Activated CD8-positive, alpha-beta memory T cell treated with anti-CD3 and anti-CD28 coated beads for 48 hours (primary cell): Measurements from ENCODE around the gene TICAM2.

Experiments used
- DNase-seq, 3 experiments: peaks; one replicate each; pipeline ENCODE4 v3.0.0-alpha.2; 2020; ENCODE audit warnings: low read depth in 2 of 3, low spot score in 2 of 3

The TICAM2 gene

GRCh38 chr5:115611873-115612272 is 9.6 kb upstream of the TICAM2 start:
- DNase-seq = no peak

DNA sequence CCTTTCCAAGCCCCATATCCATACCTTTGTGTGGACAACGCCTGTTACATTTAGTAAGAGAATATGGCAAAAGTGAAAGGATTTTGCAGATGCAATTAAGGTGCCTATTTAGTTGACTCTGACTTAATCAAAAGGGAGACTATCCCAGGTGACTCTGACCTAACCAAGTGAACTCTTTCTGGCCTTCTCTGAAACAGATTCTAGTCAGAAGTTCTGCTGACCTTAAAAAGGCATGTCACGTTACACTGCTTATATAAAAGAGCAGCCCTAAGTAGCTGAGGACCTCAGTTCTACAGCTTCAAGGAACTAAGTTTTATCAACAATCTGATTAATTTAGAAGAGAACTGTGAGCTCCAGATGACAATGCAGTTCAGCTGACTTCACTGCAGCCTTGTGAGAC is 5.7 kb upstream of the TICAM2 start:
- DNase-seq = no peak

DNA sequence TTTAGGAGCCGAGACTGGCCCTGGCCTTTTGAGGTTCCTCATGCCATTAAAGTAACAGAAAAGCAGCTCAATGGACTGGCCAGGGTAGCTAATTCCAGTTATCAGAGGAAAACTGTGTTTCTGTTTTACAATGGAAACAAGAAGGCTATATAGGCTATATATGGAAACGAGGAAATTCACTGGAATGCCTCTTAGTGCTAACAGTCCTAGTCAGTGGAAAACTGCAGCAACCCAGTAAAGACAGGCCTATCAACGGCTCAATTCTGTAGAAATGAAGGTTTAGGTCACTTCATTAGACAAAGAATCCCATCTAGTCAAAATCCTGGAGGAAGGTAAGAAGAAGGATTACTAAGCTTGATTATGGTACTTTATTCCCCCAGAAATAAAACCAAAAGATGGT is 3.2 kb upstream of the TICAM2 start:
- no peak for DNase-seq

DNA sequence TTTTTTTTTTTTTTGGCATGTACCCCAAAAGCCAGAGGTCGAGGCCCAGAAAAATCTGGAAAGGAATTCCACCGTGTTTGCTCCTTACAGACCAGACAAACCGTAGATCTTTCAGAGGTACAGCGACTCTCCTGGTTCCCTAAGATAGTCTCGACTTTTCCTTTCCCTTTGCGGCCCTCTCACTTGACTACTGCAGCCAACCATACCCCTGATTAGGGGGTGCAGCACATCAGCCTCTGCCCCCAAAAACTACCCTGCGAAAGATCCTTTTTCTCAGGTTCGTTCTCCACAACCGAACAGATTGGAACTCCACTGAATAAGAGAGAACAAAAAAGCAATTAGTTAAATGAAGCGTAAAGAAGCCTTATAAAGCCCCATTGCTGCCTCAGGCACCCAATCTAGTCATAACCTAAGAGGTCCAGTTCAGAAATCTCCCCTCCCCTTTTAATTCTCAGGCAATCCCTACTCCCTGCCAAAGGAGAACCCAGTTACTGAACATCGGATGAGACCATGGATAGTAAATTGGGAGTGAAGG is 379 bp upstream of the TICAM2 start:
- no peak for DNase-seq

- no peak for DNase-seq
These were observed 1.5 kb downstream of the TICAM2 start for GRCh38 chr5:115600766-115601165.

GRCh38 chr5:115599924-115600323 is 2.4 kb downstream of the TICAM2 start:
- no peak for DNase-seq

DNA sequence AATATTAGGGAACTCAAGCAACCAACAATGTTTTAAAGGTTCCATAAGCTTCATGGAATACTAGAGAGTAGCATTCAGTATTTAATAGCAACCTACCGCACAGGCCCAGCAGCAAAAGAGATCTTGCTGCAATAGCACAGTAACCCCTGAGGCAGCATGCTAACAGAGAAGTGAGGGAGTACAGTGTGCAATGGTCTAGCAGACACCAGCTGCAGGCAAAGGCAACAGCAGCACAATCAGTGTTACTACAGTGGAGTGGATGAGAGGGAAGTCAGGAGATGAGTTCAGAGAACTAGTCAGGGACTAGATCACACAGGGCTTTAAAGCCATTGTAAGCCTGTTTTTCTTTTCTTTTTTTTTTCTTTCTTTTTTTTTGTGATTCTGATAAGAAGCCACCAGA is 2.8 kb downstream of the TICAM2 start:
- no peak for DNase-seq

DNA sequence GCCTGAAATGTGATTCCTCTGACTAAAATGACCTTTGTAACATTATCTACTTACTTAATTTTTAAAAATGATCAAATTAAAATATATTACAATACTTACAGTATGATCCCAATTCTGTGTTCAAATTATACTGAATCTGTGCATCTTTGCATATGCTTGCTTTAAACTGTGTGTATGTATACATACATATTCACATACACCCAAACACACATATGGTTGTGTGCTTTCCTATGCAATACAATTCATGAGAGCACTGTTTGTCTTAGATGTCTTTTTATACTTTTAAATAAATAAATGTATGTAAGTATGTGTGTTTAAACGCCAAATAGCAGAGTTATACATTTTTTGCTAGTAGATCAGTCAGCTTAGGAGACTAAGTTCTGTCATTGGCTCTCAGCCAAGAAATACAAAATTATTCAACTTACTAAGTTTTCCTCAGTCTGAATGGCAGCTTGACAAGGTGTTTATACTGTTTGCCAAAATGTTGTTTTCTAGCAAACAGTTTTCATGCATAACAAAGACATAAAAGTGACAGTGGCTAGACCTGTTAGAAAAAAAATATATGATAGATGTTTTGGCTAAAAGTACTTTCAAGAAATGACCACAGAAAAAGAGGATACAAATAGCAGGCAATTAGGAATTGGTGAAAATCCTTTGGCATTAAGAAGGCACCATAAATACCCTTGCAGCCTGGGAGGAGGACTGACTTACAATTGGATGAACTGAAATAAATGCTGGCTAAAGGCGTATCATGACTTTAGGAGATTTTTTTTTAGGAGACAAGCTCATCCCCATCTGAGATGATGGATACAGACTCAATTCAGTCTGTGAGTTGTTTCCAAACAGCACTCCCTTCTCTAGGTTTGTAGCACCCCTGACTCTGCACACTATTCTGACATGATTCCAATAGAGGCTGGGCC is 7.9 kb downstream of the TICAM2 start:
- DNase-seq = no peak

DNA sequence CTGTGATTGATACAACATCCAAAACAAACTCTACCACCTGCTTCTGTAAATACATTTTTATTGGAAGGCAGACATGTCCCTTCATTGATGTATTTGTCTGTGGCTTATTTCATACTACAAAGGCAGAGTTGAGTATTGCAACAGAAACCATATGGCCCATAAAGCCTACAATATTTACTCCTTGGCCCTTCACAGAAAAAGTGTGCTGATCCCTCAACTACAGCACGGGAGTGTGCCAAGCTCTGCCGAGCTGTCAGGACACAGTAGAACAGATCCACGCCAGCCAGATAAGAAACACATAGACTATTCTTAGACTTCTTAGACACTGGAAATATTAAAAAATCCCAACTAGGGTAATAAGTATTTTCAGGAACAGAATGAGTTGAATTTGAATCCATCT is 13.2 kb downstream of the TICAM2 start:
- DNase-seq = no peak

- DNase-seq = no peak
These were observed 13.6 kb downstream of the TICAM2 start for GRCh38 chr5:115588640-115589039.

GRCh38 chr5:115586525-115587146 is 15.6 kb downstream of the TICAM2 start:
- DNase-seq = no peak

DNA sequence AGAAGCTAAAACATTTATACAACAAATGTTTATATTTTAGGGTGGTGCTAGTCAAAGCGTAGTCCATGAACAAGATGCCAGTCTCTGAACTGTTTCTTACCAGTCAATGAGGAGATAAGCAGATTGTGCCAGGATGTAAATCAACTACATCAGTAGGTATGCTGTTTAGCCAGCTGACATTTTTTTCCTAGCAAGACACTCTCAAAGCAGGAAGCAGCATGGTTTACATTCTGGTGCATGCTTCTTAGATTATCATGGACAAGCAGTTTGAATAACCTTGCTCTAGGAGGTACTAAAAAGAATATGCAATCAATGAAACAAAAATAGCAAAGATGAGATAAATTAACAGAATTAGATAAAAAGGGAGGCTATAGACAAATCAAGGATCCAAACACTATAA is 17.0 kb downstream of the TICAM2 start:
- DNase-seq = no peak

DNA sequence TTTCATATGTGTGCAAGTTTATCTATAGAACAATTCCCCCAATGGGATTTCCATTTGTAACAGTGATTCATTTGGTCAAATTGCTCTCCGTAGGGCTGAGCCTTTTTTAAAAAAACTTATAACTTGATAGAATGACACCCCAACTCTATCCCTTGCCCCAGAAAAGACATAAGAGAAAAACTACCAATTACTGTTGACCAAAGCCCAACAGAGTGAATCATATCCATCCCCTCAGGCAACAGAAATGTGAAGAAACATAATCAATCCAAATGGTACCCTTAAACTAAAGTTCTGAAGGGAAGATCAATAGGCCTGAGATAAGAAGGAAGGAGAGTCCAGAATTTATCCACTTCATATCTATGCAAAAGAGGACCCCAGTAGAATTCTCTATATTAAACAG is 17.8 kb downstream of the TICAM2 start:
- DNase-seq = no peak

GRCh38 chr5:115583474-115583873 is 18.8 kb downstream of the TICAM2 start:
- DNase-seq = no peak

DNA sequence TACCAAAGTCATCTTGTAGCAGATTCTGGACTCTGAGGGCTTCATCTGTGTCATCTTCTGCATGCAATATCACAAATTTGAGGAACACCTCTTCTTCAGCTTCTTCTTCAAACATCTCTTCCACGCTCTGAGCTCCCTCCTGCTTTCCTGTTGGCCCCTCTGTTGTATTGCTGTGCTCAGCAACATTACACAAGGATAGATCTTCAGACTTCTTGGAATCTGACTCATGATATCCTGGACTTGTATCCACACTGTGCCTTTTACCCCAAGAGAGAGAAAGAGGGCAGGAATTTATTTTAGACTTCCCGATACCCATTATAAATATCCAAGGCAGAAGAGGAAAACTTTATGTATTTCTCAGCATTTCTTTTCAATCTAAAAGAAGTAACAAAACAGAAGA is 21.3 kb downstream of the TICAM2 start:
- DNase-seq = no peak

- DNase-seq = no peak
These were observed 22.5 kb downstream of the TICAM2 start for GRCh38 chr5:115579747-115580173.

DNA sequence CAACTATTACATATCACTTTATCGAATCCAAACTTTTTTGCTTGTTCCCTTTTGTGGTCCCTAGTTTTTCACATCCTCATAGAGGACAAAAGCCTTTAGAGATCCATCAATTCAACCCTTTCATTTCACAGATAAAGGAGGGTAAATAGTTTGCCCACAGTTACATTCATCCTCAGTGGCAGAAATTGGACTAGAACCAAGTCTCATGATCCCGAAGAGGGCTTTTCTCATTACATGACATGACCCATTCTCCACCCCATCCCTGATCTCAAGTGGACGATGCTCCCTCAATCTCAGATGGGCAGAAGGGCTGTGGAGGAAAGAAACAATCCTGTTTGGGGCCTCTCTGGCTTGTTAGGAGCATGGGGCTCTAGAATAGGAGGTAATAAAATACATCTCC is 23.1 kb downstream of the TICAM2 start:
- no peak for DNase-seq

DNA sequence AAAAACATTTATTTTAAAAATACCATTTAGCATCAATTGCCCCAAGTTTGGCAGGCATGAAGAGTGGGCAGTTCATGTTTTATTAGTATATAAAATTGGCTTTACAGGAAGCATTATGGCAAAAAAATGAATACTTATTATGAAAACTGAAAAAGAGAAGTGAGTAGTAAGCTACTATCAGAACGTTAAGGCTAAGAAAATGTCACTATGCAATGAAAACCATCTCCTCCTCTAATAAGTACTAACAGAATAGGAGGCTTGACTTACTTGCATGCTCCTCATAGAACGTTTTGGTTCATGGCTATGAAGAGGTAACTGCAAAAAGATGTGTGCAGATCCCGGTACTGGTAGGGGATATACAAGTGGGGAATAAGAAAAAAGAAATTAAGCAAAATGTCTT is 23.6 kb downstream of the TICAM2 start:
- no peak for DNase-seq

GRCh38 chr5:115577741-115578140 is 24.5 kb downstream of the TICAM2 start:
- no peak for DNase-seq

DNA sequence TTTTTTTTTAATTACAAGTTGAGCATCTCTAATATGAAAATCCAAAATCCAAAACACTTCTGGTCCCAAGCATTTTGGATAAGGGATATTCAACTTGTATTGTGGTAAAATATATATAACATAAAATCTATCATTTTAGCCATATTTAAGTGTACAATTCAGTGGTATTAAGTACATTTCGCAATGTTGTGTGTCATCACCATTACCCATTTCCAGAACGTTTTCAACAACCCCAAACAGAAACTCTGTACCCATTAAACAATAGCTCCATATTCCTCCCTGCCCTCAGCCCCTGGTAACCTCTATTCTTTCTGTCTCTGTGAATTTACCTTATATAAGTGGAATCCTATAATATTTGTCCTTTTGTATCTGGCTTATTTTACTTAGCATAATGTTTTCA is 24.9 kb downstream of the TICAM2 start:
- DNase-seq = no peak

DNA sequence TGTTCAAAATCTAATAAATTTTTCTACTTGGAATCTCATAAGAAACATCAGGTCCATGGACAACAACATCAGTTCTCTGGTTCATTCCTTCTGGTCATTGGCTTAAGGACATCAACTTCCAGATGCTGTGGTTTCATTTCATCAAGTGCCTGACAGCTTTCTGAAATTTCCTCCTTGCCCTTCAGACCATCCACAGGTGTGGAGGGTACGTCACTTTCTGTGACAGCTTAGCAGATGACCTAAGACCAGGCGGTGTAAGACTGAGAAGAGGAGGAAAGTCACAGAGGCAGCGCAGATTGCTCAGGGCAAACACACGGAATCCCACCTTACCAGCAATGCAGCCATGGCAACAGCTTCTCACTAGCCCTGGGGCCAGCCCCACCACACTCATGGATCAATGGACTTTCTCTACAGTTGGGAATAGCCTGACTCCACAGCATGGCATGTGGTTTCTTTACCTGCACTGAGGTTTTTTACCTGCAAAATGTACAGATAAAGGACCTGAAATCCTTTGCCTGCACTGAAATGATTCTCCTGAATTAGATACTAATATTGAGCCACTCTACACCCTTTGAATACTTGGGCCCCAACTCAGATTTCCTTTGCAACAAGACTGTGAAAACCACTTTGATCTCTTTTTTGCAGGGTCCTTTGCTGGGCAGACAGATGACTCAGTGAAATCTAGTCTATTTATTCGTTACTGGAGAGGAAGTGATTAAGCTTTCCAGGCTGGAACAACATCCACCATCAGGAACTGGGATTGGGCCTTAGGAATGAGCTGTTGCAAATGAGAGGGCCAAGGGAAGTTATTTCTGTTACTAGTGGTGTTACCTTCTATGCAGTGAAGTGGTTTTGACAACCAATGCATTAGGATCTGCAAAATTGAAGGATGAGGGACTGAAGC is 26.9 kb downstream of the TICAM2 start:
- no peak for DNase-seq
